ENCODE measurements around the gene SCML1. TPM values are rescaled to one million over a fixed set of nuclear protein-coding genes. Genes with fewer than 3 reads are reported as not detected.
A peak's percentile ranks its signal among the peaks of the same experiment; 100 is the strongest.

The SCML1 gene, protein sequence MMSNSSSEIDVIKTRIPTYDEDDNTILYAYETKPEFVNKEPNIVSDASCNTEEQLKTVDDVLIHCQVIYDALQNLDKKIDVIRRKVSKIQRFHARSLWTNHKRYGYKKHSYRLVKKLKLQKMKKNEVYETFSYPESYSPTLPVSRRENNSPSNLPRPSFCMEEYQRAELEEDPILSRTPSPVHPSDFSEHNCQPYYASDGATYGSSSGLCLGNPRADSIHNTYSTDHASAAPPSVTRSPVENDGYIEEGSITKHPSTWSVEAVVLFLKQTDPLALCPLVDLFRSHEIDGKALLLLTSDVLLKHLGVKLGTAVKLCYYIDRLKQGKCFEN
- total RNA-seq (2014; rRNA removed; shearing (Covaris generic)), result 19.9 and 30.0 TPM in 2 replicates

DNA sequence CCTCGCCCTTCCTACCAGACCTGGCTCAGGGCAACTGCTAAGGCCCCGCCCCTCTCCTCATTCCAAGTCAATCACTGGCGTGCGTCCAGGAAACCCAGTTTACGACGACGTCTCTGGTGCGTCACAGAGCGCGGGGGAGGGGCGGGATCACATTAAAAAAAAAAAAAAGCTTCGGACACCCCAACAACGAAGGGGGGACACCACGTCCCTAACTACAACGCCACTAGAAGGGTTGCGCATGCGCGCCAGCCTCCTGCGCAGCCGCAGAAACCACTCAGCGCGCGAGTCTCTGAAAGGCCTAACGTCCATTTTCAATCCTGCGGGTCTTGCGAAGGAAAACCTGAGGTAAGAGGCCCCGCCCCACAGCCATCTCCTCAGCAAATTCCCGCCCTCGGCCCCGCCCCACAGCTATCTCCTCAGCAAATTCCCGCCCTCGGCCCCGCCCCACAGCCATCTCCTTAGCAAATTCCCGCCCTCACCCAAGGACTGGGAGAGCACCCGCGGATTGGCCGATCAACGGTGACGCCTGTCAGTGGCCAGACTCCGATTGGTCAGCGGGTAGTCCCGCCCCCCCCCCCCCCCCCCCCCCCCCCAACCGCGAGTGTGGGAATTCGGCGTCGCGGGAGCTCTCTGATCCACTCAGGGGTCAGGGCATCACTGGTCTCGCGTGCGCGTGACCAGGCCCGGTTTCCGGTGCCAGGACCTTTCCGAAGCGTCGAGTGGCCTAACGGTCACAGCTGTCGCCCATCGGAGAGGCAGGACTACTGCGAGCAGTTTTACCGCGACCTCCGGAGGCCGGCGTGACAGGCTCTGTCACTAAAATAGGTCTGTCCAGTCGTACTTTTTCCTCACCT lies at the start of gene SCML1:
TSS of gene SCML1 (plus strand) at position 638 of the 854 bp plus-strand sequence. CDS start 6,694 bp downstream, outside the sequence.
- peak; percentile 95 for DNase-seq (ENCODE audit: low read depth)

DNA sequence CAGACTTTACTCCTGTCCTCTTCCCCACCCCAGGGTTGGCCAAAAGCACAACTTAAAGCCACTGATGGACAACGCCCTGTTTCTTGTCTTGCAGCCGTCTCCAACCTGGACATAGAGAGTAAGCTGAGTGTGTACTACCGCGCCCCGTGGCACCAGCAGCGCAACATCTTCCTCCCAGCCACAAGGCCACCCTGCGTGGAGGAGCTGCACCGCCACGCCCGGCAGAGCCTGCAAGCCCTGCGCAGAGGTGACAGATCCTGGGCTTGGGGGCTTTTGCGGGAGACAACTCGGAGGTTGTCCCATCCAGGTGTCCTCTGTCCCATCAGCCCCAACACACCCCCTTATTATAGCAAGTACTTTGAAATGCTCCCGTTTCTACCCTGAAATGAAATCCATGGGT lies 49.6 kb upstream of the SCML1 start:
- no peak for DNase-seq (ENCODE audit: low read depth)

DNA sequence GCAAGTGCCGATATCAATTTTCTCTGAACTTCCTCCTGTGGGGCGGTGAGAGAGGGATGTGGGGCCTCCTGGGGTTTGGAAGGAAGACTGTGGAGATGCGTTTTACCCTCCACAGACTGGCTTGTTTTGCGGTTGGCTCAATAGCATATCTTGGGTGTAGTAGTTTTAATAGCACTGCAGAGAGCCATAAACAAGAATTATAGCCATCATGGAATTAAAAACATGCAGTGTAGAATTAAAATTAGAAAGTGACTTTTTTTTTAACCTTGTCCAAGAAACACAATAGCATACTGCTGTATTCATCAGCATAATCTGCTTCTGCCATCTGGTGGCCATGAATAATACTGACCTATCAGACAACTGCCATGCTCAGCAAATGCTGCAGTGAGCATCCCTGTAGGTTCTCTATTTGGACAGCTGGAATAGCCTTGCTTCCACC lies 47.3 kb upstream of the SCML1 start:
- DNase-seq (ENCODE audit: low read depth), result peak; percentile 63

DNA sequence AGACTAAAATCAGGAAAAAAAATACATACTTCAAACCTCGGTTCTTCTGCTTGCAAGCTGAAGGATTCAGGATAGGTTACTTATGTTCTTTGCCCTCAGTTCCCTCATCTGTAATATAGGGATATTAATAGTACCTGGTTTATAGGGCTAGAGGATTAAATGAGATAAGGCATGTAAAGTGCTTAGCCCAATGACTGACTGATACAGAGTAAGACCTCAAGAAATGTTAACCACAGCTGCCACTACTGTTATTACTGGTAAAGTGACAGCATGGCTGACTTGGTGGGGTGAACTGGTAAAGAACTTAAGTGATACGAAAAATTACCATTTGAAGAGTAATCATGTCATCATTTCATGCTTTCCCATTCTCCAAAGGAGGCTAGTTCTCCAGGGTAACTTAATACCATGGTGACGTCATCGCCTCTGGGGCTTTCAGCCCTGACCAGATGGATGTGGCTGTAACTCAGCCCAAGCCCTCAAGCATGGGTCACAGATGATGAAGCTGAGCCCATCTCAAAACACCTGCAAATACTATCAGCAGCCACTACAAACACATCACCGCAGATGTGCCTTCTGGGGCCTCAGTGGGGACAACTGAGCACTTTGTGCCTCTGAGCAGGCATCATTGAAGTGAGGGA lies 44.5 kb upstream of the SCML1 start:
- DNase-seq (ENCODE audit: low read depth), result peak; percentile 90

DNA sequence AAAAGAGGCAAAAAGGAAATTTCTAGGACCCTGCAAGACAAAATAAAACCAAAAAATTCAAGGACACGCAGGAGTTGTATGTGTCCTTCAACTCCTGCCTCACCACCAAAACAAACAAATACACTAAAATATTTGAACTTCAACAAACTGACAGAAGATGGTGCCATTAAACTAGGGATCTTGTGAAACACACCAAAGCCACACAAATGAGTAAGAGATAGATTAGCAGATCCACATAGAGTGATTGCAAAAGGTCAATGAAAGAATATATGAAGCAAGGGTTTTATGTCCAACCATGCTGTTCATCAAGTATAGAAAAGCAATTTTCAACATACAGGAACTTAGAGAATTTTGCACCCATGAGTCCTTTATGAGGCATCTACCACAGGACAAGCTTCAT lies 40.1 kb upstream of the SCML1 start:
- peak; percentile 16 for DNase-seq (ENCODE audit: low read depth)

DNA sequence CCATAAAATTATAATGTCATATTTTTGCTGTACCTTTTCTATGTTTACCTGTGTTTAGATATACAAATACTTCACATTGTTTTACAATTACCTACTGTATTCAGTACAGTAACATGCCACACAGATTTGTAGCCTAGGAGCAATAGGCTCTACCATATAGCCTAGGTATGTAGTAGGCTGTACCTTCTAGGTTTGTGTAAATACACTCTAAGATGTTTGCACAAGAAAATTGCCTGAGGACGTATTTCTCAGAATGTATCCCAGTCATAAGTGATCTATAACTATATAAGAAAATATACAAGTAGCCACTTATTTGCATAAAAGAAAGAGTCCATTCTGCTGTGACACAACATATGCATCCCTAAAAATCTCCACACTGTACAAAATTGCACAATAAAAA lies 36.3 kb upstream of the SCML1 start:
- DNase-seq (ENCODE audit: low read depth), result no peak

DNA sequence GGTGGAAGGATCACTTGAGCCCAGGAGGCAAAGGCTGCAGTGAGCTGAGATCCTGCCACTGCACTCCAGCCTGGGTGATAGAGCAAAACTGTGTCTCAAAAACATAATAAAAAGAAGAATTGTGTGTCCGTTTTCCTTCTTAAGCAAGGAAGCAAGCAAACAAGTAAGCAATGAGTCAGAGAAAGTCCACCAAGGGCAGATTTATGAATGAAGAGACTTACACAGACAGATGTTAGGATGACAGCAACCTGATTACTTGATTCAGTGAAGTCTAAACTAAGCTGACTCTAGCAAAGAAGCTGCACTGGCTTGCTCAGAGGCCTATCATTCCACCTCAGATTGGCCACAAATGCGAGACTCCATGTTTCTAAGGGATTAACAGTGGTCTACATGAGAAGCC lies 34.1 kb upstream of the SCML1 start:
- peak; percentile 41 for DNase-seq (ENCODE audit: low read depth)

DNA sequence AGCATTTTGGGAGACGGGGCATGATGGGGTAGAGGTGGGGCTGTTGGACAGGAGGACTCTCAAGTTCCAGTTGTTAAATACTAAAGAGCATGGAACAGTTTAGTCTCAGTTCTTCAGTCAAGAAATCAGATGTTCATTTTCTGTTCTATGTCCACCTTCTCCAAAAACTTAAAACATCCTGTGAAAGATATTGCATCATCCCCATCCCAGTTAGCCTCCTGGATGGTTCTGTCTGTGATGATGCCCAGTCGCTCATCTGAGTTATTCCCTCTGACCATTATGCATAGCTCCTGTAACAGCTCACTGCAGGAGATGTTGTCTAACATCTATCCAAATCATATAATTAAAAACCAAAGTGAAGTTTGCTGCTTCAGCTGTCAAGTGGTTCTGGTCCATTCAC lies 32.1 kb upstream of the SCML1 start:
- DNase-seq (ENCODE audit: low read depth), result no peak

DNA sequence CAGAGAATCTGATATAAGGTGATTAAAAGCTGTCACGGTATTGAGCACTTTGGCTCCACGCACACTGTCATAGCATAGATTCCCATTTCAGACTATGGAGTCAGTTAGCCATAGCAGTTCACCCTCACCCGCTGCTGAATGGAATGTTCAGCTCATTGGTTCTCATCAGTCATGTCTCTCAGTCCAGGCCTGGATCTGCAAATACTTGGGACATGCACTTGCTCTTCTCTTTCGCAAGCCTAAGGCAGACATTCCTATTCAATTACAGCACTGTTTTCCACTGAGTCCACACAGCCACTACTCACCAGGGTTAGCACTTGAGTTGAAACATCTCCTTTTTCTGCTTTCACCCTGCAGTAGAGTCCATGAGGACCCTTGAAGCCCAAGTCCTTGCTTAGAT lies 30.6 kb upstream of the SCML1 start:
- DNase-seq (ENCODE audit: low read depth), result peak; percentile 29

DNA sequence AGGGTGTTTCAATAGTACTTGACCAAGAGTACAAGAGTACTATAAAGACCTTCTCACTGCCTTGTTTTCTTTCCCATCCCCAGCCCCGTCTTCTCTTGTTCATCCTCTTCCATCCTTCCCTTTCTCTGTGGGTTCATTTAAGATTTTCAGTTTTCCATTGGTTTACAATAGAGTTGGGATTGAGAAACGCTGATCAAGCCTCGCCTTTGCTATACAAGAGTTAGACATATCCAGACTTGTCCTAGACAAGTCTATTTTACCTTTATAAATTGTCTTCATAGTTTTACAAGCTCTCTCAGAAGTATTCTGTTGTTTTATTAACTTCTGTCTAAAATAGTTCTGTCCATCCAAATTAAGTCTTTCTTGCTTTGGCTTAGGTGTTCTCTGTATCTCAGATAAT lies 29.6 kb upstream of the SCML1 start:
- DNase-seq (ENCODE audit: low read depth), result no peak

DNA sequence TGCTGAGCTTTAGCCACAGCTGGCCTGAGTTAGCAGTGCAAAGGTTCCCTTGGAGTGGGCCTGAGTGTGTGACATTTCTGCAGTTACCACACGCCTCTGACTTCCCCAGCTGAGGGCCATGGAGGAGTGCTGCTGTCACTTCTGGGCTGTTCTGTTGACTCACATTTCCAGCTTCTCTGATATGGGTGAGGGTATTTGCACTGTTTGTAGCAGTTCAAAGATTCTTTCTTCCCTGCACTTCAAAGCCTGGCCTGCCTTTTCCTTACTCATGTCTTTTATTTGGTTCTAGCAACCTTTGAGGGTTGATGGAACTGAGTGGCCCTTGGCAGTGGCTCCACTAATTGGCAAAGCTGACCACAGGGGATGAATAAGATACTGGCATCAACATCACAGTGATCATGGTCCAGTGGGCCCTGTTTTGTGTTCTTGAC lies 26.4 kb upstream of the SCML1 start:
- DNase-seq (ENCODE audit: low read depth), result no peak

DNA sequence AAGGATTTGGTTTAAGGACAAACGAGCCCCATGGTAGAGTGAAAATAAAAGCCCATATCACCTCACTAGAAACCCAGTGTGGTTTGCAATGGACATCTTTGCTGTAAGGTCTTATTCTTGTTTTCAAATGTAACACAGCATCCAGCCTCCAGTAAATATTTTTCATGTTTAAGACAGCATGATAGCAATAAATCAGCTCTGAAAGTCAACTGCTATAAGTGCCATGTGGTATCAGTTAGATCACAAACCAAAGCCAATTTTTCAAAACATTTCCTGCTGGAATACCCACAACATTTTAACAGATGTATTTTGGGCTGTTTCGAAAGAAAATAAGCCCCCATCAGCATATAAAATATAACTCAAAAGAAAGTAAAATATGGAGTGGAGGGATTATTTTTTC lies 24.0 kb upstream of the SCML1 start:
- DNase-seq (ENCODE audit: low read depth), result no peak

DNA sequence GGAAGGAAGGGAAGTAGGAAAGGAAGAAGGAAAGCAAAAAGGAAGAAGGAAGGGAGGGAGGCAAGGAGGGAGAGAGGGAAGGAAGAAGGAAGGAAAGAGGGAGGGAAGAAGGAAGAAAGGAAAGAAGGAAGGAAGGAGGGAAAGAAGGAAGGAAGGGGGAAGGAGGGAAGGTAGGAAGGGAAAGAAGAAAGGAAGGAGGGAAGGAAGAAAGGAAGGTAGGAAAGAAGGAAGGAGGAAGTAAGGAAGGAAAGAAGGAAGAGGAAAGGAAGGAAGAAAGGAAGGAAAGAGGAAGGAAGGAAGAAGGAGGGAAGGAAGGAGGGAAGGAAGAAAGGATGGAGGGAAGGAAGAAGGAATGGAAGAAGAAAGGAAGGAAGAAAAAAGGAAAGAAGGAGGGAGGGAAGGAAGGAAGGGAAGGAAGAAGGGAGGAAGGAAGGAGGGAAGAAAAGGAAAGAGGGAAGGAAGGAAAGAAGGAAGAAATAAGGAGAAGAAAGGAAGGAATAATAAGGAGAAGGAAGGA lies 18.6 kb upstream of the SCML1 start:
- DNase-seq (ENCODE audit: low read depth), result no peak

DNA sequence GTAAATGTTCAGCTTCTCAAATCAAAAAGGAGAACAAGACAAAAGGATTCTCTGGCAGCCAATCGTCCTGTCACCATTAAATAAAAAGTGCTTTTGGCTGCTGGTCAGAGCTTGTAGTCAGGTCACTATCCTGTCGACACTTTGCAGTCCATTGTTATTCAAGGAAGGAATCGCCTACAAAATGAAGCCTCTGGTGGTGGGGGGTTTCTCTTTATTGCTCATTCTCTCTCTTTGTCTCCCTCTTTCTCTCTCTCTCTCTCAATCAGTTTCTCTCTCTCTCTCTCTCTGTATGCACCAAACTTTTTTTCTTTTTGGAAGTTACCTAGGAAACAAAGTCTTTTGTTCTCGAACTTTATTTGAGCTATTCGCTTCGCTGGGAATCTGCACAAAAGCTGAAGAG lies 17.6 kb upstream of the SCML1 start:
- no peak for DNase-seq (ENCODE audit: low read depth)

DNA sequence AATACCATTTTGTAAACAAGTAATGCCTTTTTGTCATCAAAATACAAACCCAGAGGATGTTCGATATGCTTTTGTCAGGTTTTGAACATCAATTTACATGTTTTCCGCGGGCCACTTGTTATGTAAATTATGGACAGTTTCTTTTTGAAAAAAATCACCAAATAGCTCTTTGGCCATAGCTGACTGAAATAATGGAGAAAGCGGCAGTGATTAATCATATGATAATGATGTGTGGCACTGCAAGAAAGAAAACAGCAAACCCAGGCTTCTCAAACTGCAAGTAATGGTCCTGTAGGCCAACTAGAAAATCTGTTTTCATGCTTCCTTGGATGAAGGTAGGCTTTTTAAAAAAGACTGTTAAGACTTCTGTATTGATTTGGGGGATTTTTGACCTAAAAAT lies 15.6 kb upstream of the SCML1 start:
- DNase-seq (ENCODE audit: low read depth), result no peak

DNA sequence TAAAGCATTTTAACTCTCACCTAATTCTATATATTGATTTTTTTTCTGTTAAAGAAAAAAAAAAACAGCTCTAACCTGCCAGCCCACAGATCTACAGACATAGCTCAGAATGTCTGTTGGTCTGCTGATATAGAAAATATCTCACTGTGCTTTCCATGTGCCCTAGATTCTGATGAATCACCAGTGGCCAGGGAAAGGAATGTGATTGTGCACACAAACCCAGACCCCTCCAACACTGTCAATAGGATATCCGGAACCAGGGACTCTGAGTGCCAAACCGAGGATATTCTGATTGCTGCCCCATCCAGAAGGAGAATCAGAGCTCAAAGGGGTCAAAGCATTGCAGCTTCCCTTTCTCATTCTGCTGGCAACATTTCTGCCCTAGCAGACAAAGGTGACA lies 12.1 kb upstream of the SCML1 start:
- DNase-seq (ENCODE audit: low read depth), result no peak

DNA sequence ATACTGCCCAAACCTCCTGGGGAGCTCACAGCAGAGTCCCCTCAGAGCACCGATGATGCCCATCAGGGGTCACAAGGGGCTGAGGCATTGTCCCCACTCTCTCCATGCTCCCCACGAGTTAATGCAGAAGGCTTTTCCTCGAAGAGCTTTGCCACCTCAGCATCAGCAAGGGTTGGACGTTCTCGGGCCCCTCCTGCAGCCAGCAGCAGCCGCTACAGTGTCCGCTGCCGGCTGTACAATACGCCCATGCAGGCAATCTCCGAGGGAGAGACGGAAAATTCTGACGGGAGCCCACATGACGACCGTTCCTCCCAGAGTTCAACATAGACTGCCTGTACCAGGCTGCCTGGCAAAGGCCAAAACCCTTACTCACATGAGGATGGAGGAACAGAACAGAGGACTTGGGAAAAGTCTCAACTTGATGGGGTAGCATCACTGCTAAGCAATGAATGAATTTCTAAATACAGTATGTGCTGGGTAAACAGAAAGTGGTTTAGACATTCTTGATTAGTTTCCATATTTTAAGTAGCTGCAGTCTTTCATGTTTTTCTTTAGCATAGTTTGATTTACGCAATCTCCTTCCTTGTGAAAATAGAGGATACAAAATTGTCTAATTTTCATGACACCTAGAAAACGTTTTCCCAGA lies 5.0 kb upstream of the SCML1 start:
- DNase-seq (ENCODE audit: low read depth), result no peak

DNA sequence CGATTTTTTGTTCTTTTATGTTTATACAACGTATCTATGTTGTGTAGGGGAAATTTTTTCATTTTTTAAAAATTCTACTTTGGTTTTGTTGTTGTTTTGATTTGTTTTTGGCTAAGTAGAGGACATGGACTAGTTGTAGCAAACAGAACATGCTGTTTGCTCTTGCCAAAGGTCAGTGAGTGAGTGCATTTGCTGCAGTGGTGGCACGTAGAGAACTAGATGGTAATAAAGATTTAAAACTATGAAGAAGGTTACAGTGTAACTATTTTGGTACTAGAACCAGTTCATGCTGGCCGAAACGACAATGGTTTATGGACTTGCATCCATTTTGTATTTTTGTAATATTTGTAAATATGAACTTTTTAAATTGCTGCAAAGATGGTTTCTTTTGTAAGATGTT lies 1.9 kb upstream of the SCML1 start:
- no peak for DNase-seq (ENCODE audit: low read depth)

DNA sequence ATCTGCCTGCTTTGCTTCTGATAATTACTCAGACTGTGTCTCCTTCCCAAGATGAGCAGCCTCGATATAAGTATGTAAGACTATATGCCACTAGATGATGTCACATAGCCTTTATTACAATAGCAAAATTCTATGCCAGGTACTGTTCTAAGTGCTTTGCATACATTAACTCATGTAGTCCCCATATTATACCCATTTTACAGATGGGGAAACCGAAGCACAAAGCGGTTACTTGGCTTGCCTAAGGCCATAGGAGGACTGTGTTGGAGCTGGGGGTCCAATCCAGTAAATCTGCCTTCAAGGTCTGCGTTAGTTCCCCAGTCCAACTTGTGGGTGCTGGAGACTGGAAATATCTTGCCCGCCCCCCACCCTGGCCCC lies 826 bp upstream of the SCML1 start:
- peak; percentile 0 for DNase-seq (ENCODE audit: low read depth)

DNA sequence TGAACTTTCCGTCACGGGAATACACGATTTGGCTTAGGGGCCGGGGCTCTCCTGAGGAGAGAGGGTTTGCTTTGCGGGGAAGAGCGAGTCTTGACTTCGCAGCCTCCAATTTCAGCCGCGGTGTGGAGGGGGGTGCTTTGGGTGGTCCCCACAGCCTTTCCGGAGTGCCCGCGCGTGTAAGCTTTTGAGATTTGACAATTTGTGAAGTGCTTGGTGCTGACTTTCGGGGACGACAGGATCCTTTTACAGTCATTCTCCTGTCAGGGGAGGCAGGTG lies 355 bp downstream of the SCML1 start:
- DNase-seq (ENCODE audit: low read depth), result no peak

DNA sequence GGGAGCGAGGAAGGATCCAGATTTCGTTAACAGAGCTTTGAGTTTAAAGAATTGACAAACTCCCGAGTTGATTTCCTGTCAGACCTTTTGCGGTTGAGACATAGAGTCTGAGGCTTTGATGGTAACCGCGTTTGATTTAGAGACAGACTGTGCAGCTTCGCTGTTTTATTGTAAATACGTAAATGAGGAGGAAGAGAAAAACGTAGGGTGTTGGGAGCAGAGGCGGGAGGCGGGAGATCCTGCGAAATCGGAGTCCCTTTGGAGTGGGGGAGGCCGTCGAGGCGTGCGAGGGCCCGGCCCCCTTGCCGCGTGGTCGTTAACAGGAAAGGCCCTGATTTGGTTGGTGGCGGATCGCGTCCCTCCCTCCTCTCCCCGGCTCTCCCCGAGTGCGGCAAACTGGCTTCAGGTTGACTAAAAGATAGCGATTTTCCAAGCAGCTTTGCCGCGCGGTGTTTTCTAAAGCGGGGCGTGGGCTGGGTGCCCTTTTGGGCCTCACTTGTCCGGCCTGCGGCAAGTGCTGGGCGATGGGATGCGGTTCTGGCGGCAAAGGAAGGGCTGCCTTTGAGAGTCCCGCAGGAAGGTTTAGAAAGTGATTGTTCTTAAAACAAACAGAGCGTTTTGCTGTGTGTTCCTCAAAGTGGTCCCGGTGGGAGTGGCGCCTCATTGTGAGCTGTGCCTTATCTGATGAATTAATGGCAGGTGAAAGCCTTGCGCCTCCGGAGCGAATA lies 857 bp downstream of the SCML1 start:
- peak; percentile 66 for DNase-seq (ENCODE audit: low read depth)

All from RPMI7951 (cell line).